ENCODE results near the gene CDH4.

CDH4 gene

DNA sequence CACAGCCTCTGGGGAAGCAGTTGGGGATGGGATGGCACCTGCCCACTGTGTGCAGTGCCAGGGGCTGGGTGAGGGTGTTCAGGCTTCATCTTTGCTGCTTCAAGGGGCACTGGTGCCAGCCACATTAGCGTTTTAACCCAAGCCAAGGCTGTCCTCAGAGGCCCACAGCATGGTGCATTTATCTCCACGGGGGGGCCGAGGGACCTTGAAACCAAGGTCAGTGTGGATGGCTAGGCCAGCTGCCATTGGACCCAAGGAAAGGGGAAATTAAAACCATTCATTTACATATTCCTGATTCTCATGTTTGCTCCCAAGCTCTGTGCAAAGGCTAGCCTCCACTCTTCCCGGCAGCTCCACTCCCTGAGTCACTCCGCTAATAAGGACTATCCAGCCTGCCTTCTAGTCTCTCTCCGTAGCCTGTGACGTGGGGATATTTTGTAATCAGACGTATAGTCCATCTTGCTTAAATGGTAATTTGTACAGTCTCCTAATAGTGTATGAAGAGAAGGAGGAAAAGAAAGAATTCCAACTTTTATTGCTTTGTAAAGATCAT lies 197.1 kb downstream of the CDH4 start:
- no peaks in the 10 kb centered on the region for H3K79me2 ChIP-seq (ENCODE audit: control insufficient read depth, insufficient read depth, low read length, poor library complexity)
- H3K14ac ChIP-seq (ENCODE audit: low read length): no peak overlapping the region
- H4K91ac ChIP-seq (ENCODE audit: low read depth, low read length): no peak overlapping the region
- no peak overlapping the region for H3K18ac ChIP-seq (ENCODE audit: low read length)
- H3K36me3 ChIP-seq (ENCODE audit: control insufficient read depth in 1 of 2, insufficient read depth in 2 of 2, low read length in 2 of 2): no peaks in the 10 kb centered on the region
- no peaks in the 10 kb centered on the region for H3K79me1 ChIP-seq (ENCODE audit: low read length)
- H3K27me3 ChIP-seq (ENCODE audit: insufficient read depth, low read length): no peaks in the 10 kb centered on the region
- H3K4me3 ChIP-seq (ENCODE audit: low read depth, low read length): no peak overlapping the region
- no peak overlapping the region for H2AK5ac ChIP-seq (ENCODE audit: low read length)
- no peak overlapping the region for H2BK12ac ChIP-seq (ENCODE audit: low read length)
- H3K4me2 ChIP-seq (ENCODE audit: low read length): no peak overlapping the region
- H4K12ac ChIP-seq (ENCODE audit: low read depth, low read length): no peak overlapping the region
- H4K8ac ChIP-seq (ENCODE audit: low read depth, low read length): no peak overlapping the region
- no peak overlapping the region for H3K27ac ChIP-seq (ENCODE audit: low read depth, low read length)
- H3K4ac ChIP-seq (ENCODE audit: low read depth, low read length): no peak overlapping the region
- H2AFZ ChIP-seq (ENCODE audit: insufficient read depth, low read length, poor library complexity): no peak overlapping the region
- no peak overlapping the region for H2BK120ac ChIP-seq (ENCODE audit: insufficient read depth, low read length, poor library complexity)
- H2BK5ac ChIP-seq (ENCODE audit: low read depth, low read length, poor library complexity): no peak overlapping the region
- H3K9ac ChIP-seq (ENCODE audit: low read length): no peak overlapping the region
- whole genome bisulfite sequencing (ENCODE audit: extremely low coverage, insufficient coverage, insufficient read length): no CpG with 5 or more reads among the region's 8 CpGs
- H3K4me1 ChIP-seq (ENCODE audit: control insufficient read depth in 1 of 2, insufficient read depth in 2 of 2, low read length in 2 of 2): no peaks in the 10 kb centered on the region
- no peak for DNase-seq
- no peaks in the 10 kb centered on the region for H3K9me3 ChIP-seq (ENCODE audit: insufficient read depth, low read depth, low read length)
- no peak overlapping the region for H3K23ac ChIP-seq (ENCODE audit: low read length)

DNA sequence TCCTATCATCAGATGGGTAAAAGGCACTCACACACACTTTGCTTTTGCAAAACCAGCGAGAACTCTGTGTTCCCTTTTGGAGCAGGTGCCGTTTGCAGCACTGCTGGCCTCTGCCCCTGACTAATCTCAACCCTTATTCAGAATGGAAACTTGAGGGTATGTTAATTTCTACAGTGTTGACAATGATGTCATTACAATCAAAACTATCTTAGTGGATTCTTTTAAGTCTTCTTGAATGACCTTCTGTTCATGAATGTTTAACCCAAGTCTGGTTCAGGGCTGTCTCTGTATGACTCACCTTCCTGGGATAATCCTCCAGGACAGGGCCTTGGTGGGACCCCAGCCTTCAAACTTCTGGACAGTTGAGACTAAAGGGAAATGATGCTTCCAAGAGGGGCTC lies 197.9 kb downstream of the CDH4 start:
- no CpG with 5 or more reads among the region's 2 CpGs for WGBS (ENCODE audit: extremely low coverage, insufficient coverage, insufficient read length)
- Histone ChIP-seq H3K14ac (ENCODE audit: low read length) (no peak overlapping the region), H3K23ac (ENCODE audit: low read length) (no peak overlapping the region), H3K4ac (ENCODE audit: low read depth, low read length) (no peak overlapping the region), H2BK120ac (ENCODE audit: insufficient read depth, low read length, poor library complexity) (no peak overlapping the region), H4K8ac (ENCODE audit: low read depth, low read length) (no peak overlapping the region), H3K4me1 (ENCODE audit: control insufficient read depth in 1 of 2, insufficient read depth in 2 of 2, low read length in 2 of 2) (no peaks in the 10 kb centered on the region), H2BK5ac (ENCODE audit: low read depth, low read length, poor library complexity) (no peak overlapping the region), H3K9me3 (ENCODE audit: insufficient read depth, low read depth, low read length) (no peaks in the 10 kb centered on the region), H3K9ac (ENCODE audit: low read length) (no peak overlapping the region), H3K27ac (ENCODE audit: low read depth, low read length) (no peak overlapping the region), H4K12ac (ENCODE audit: low read depth, low read length) (no peak overlapping the region), H2AFZ (ENCODE audit: insufficient read depth, low read length, poor library complexity) (no peak overlapping the region), H3K79me1 (ENCODE audit: low read length) (no peaks in the 10 kb centered on the region), H4K91ac (ENCODE audit: low read depth, low read length) (no peak overlapping the region), H3K79me2 (ENCODE audit: control insufficient read depth, insufficient read depth, low read length, poor library complexity) (no peaks in the 10 kb centered on the region), H3K4me2 (ENCODE audit: low read length) (no peak overlapping the region), H3K4me3 (ENCODE audit: low read depth, low read length) (no peak overlapping the region), H2AK5ac (ENCODE audit: low read length) (no peak overlapping the region), H3K18ac (ENCODE audit: low read length) (no peak overlapping the region), H3K27me3 (ENCODE audit: insufficient read depth, low read length) (no peaks in the 10 kb centered on the region), H2BK12ac (ENCODE audit: low read length) (no peak overlapping the region), H3K36me3 (ENCODE audit: control insufficient read depth in 1 of 2, insufficient read depth in 2 of 2, low read length in 2 of 2) (no peaks in the 10 kb centered on the region)
- no peak for DNase-seq

DNA sequence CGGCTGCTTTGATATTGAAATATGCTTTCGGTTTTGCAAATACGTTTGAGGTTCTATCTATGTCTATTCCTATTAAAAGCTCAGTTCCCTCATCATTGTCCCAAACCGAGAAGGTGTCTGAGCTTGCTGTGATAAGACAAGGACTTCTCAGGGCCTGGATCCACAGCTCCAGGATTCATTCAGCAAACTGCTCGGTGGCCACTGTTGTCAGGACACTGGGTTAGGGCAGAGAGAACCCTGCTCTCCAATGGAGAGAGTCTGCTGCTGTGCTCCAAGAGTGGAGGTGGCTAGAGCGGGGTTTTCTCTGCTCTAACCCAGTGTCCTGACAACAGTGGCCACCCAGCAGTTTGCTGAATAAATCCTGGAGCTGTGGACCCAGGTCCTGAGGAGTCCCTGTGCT lies 198.5 kb downstream of the CDH4 start:
- no peaks in the 10 kb centered on the region for H3K9me3 ChIP-seq (ENCODE audit: insufficient read depth, low read depth, low read length)
- H2BK5ac ChIP-seq (ENCODE audit: low read depth, low read length, poor library complexity): no peak overlapping the region
- no peak overlapping the region for H3K4me3 ChIP-seq (ENCODE audit: low read depth, low read length)
- H4K12ac ChIP-seq (ENCODE audit: low read depth, low read length): no peak overlapping the region
- H3K18ac ChIP-seq (ENCODE audit: low read length): no peak overlapping the region
- no peak overlapping the region for H4K91ac ChIP-seq (ENCODE audit: low read depth, low read length)
- WGBS (ENCODE audit: extremely low coverage, insufficient coverage, insufficient read length): no CpG with 5 or more reads among the region's 6 CpGs
- no peak overlapping the region for H3K23ac ChIP-seq (ENCODE audit: low read length)
- no peak for DNase-seq
- no peak overlapping the region for H4K8ac ChIP-seq (ENCODE audit: low read depth, low read length)
- no peaks in the 10 kb centered on the region for H3K27me3 ChIP-seq (ENCODE audit: insufficient read depth, low read length)
- no peaks in the 10 kb centered on the region for H3K79me2 ChIP-seq (ENCODE audit: control insufficient read depth, insufficient read depth, low read length, poor library complexity)
- no peaks in the 10 kb centered on the region for H3K4me1 ChIP-seq (ENCODE audit: control insufficient read depth in 1 of 2, insufficient read depth in 2 of 2, low read length in 2 of 2)
- H3K4me2 ChIP-seq (ENCODE audit: low read length): no peak overlapping the region
- H3K4ac ChIP-seq (ENCODE audit: low read depth, low read length): no peak overlapping the region
- H3K9ac ChIP-seq (ENCODE audit: low read length): no peak overlapping the region
- H2BK12ac ChIP-seq (ENCODE audit: low read length): no peak overlapping the region
- no peaks in the 10 kb centered on the region for H3K79me1 ChIP-seq (ENCODE audit: low read length)
- no peak overlapping the region for H3K14ac ChIP-seq (ENCODE audit: low read length)
- no peak overlapping the region for H2AK5ac ChIP-seq (ENCODE audit: low read length)
- H2BK120ac ChIP-seq (ENCODE audit: insufficient read depth, low read length, poor library complexity): no peak overlapping the region
- no peak overlapping the region for H2AFZ ChIP-seq (ENCODE audit: insufficient read depth, low read length, poor library complexity)
- H3K27ac ChIP-seq (ENCODE audit: low read depth, low read length): no peak overlapping the region
- no peaks in the 10 kb centered on the region for H3K36me3 ChIP-seq (ENCODE audit: control insufficient read depth in 1 of 2, insufficient read depth in 2 of 2, low read length in 2 of 2)

DNA sequence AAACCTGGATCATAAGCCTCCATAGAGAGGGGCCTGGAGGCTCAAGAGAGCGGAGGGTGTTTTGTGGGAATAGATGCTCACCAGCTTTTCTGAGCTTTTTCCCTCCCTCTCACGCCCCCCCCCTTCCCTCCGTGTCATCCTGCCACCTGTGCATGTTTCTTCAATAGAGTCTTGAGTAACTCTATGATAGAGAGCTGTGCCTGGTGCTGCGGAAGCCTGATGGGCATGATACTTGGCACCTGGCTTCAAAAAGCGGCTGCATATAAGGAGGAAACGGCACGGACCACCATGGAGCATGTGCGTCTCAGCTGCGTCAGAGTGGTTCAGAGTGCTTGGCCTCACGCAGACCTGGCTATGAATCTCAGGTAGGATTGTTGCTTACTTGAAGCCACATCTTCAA lies 198.9 kb downstream of the CDH4 start:
- no peak overlapping the region for H3K4me2 ChIP-seq (ENCODE audit: low read length)
- H3K79me1 ChIP-seq (ENCODE audit: low read length): no peaks in the 10 kb centered on the region
- H3K18ac ChIP-seq (ENCODE audit: low read length): no peak overlapping the region
- H2BK5ac ChIP-seq (ENCODE audit: low read depth, low read length, poor library complexity): no peak overlapping the region
- no peak overlapping the region for H4K91ac ChIP-seq (ENCODE audit: low read depth, low read length)
- H3K36me3 ChIP-seq (ENCODE audit: control insufficient read depth in 1 of 2, insufficient read depth in 2 of 2, low read length in 2 of 2): no peaks in the 10 kb centered on the region
- H3K27me3 ChIP-seq (ENCODE audit: insufficient read depth, low read length): no peaks in the 10 kb centered on the region
- H2BK12ac ChIP-seq (ENCODE audit: low read length): no peak overlapping the region
- no peak overlapping the region for H3K14ac ChIP-seq (ENCODE audit: low read length)
- no peak overlapping the region for H4K8ac ChIP-seq (ENCODE audit: low read depth, low read length)
- H2BK120ac ChIP-seq (ENCODE audit: insufficient read depth, low read length, poor library complexity): no peak overlapping the region
- no peak overlapping the region for H3K4me3 ChIP-seq (ENCODE audit: low read depth, low read length)
- H3K23ac ChIP-seq (ENCODE audit: low read length): no peak overlapping the region
- no peaks in the 10 kb centered on the region for H3K4me1 ChIP-seq (ENCODE audit: control insufficient read depth in 1 of 2, insufficient read depth in 2 of 2, low read length in 2 of 2)
- no peak overlapping the region for H3K4ac ChIP-seq (ENCODE audit: low read depth, low read length)
- no CpG with 5 or more reads among the region's 10 CpGs for WGBS (ENCODE audit: extremely low coverage, insufficient coverage, insufficient read length)
- no peak overlapping the region for H2AK5ac ChIP-seq (ENCODE audit: low read length)
- no peak for DNase-seq
- no peaks in the 10 kb centered on the region for H3K79me2 ChIP-seq (ENCODE audit: control insufficient read depth, insufficient read depth, low read length, poor library complexity)
- no peaks in the 10 kb centered on the region for H3K9me3 ChIP-seq (ENCODE audit: insufficient read depth, low read depth, low read length)
- no peak overlapping the region for H3K27ac ChIP-seq (ENCODE audit: low read depth, low read length)
- H3K9ac ChIP-seq (ENCODE audit: low read length): no peak overlapping the region
- H2AFZ ChIP-seq (ENCODE audit: insufficient read depth, low read length, poor library complexity): no peak overlapping the region
- H4K12ac ChIP-seq (ENCODE audit: low read depth, low read length): no peak overlapping the region
